GM21526 (cell line): ENCODE measurements around the gene BCAS1.

Source experiments
- ATAC-seq: cut with Tn5 transposase; IDR thresholded peaks from one replicate; pipeline ENCODE4 v1.9.1; 2021; ENCODE audit warnings: moderate library complexity; ENCODE audit not compliant: unreplicated experiment, low FRiP score

BCAS1 gene

DNA sequence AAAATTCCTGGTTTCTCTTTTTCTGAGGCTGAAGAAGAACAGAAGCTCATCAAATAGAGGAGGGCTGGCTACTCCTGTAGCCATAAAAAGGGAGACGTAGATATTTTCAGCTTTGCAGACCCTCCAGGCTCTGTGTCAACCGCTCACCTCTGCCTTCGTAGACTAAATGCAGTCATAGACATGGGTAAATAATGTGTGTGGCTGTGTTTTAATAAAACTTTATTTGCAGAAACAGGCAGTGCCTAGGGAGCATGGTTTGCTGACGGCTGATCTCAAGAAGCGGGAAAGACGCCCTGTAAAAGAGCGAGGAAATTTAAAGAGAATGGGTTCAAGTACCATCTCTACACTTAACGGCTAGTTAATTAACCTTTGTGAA, 171.8 kb downstream of the BCAS1 start:
- ATAC-seq: no peak

DNA sequence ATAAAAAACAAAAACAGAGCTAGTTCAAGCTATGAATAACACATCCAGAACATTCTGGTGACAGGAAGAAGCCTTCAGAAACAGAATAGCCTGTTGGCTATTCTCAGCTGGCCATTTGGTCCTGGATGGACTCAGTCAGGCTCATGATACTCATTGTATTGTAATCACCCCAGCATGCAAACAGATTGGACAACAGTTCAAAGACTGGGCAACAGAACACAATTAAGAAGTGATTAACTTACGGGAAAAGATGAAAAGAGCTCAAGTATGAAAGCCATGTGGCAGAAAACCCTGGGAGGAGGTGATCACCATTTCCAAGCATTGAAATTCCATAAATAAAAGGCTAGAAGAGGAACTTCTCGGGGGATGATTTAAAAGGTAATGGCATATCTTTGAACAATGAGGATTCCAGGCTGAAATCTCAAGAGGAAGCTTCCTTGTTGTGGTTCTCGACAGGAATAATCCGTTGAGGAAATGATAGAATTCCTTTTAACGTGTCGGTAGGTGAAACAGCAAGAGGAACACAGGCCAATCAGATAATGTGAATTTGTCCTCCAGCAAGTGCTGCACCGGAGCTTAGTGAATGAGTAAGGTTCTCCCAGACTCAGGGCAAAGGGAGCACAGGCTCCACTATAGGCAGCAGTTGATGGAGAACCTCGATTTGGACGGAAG, 172.4 kb downstream of the BCAS1 start:
- no peak for ATAC-seq

DNA sequence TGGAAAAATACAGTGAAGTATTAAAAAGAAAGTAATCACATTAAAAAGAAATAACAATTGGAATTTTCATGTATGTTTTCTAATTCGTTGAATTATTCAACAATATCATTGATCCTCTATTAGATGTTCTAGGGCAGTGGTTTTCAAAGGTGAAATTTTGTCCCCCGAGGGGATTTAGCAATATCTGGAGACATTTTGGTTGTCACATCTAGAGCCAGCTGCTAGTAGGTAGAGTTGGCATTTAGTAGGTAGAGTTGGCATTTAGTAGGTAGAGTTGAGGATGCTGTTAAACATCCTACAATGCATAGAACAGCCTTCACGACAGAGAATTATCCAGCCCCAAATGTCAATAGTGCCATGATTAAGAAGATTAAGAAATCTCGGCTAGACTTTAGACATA, 173.7 kb downstream of the BCAS1 start:
- no peak for ATAC-seq

DNA sequence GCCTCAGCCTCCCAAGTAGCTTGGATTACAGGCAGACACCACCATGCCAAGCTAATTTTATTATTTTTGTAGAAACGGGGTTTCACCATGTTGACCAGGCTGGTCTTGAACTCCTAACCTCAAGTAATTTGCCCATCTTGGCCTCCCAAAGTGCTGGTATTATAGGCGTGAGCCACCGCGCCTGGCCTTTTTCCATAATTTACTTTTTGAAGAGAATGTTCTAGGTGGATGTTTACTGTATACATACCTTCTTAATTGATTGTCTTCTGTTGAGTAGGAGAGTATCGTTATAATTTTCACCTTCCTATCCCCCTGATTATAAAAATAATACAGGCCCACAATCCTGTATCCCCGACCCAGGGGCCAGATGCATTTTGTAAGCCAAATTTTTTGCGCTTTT, 174.4 kb downstream of the BCAS1 start:
- no peak for ATAC-seq

DNA sequence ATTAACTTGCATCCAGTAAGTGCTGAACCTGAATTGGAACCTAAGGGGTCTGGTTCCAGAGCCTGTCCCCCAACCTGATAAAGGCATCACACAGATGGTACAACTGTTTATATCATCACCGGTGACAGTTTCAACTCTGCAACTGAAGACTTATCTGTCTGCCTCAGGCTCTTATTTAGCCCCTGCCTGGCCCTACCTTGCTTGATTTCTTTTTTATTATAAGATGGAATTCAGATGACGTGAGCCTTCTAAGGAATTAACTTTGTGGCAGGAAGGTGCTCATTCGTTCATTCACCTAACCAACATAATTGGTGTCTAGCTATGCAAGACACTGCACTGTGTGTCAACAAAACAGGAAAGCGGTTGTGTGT, 175.0 kb downstream of the BCAS1 start:
- ATAC-seq: no peak

DNA sequence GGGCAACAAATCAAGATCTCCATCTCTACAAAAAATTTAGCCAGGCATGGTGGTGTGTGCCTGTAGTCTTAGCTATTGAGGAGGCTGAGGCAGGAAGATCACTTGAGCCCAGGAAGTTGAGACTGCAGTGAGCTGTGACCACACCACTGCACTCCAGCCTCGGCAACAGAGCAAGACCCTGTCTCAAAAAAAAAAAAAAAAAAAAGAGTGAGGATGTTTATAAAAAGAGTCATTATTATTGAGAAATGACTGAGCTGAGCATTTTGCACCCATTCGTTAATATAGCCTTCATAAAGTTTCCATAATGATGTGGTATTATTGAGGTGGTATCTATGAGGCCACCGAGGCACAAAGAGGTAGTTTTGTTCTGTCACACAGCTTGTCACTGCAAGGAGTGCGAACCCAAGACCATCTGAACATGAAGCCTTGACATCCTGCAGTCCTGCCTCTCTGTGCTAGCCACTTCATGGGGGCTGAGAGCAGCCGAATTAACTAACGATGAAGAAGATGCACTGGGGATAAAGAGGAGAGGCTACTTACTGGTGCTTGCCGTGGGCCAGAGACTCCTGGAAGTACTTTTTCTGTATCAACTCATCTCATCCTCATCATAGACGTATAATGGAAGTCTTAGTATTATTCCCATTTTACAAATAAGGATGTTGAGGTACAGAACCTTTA, 175.5 kb downstream of the BCAS1 start:
- no peak for ATAC-seq
